Measurements from ENCODE around the gene HUNK.

HUNK gene

GRCh38 chr21:31898933-31899630 lies 26.3 kb downstream of the HUNK start:
- DNase-seq, result no peak

GRCh38 chr21:31900121-31900895 lies 27.5 kb downstream of the HUNK start:
- no peak for DNase-seq

- DNase-seq, result no peak
Observed at GRCh38 chr21:31901315-31901714, 28.5 kb downstream of the HUNK start.

GRCh38 chr21:31902438-31902837 lies 29.6 kb downstream of the HUNK start:
- DNase-seq, result no peak

- DNase-seq, result no peak
Observed at GRCh38 chr21:31903896-31904295, 31.1 kb downstream of the HUNK start.

- no peak for DNase-seq
Observed at GRCh38 chr21:31905503-31906451, 33.0 kb downstream of the HUNK start.

GRCh38 chr21:31908106-31909031 lies 35.5 kb downstream of the HUNK start:
- DNase-seq, result no peak

GRCh38 chr21:31909153-31910073 lies 36.6 kb downstream of the HUNK start:
- no peak for DNase-seq

- DNase-seq, result no peak
Observed at GRCh38 chr21:31910074-31910470, 37.3 kb downstream of the HUNK start.

- no peak for DNase-seq
Observed at GRCh38 chr21:31911138-31911907, 38.5 kb downstream of the HUNK start.

GRCh38 chr21:31912501-31912900 lies 39.7 kb downstream of the HUNK start:
- no peak for DNase-seq

GRCh38 chr21:31913182-31913608 lies 40.4 kb downstream of the HUNK start:
- no peak for DNase-seq

- DNase-seq, result no peak
Observed at GRCh38 chr21:31914472-31914871, 41.7 kb downstream of the HUNK start.

- DNase-seq, result no peak
Observed at GRCh38 chr21:31915566-31915965, 42.7 kb downstream of the HUNK start.

GRCh38 chr21:31917108-31917507 lies 44.3 kb downstream of the HUNK start:
- no peak for DNase-seq

GRCh38 chr21:31918250-31918775 lies 45.5 kb downstream of the HUNK start:
- no peak for DNase-seq

GRCh38 chr21:31920275-31920674 lies 47.5 kb downstream of the HUNK start:
- no peak for DNase-seq

GRCh38 chr21:31921079-31921478 lies 48.3 kb downstream of the HUNK start:
- DNase-seq, result no peak

GRCh38 chr21:31922881-31923280 lies 50.1 kb downstream of the HUNK start:
- no peak for DNase-seq

- no peak for DNase-seq
Observed at GRCh38 chr21:31923756-31924155, 50.9 kb downstream of the HUNK start.

Data from CD4-positive, alpha-beta T cell treated with Interferon gamma for 1 hour (primary cell).